ENCODE data around the gene LPAR4.
"Not testable (repeated sequence)": the region's sequence is repeated elsewhere in the genome, so short reads cannot be mapped to it uniquely, and the experiment has no call there.

The LPAR4 gene

DNA sequence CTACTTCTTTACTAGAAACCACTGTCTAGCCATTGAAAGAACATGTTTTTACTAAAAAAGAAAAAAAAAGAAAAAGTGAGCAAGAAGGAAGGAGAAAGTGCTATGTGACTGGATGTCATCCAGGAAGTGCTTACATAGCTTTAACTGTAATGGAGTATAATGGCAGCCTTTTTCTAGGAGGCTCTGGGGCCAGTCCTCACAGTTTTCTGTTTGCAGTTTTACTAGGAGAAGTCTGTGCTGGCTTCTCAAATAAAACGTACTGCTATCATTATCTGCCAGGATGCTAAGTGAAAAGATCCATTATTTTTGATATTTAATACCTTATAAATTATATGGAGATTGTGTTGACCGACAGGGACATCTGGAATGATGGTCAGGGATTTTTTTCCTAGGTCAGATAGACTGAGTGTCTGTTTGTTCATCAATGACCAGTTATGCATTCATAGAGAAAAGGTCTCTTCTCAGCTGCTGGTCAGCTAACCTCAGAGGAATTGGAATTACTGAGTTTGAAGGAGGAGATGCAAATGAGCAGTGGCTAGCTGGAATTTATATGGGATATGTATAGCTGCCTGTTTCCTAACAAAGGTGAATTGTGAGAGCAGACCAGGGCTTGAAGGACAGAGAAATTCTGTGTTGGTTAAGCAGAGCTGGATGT is 21.7 kb downstream of the LPAR4 start:
- DNase-seq (ENCODE audit: low read depth): no peak
- TF ChIP-seq, protein P1, sequence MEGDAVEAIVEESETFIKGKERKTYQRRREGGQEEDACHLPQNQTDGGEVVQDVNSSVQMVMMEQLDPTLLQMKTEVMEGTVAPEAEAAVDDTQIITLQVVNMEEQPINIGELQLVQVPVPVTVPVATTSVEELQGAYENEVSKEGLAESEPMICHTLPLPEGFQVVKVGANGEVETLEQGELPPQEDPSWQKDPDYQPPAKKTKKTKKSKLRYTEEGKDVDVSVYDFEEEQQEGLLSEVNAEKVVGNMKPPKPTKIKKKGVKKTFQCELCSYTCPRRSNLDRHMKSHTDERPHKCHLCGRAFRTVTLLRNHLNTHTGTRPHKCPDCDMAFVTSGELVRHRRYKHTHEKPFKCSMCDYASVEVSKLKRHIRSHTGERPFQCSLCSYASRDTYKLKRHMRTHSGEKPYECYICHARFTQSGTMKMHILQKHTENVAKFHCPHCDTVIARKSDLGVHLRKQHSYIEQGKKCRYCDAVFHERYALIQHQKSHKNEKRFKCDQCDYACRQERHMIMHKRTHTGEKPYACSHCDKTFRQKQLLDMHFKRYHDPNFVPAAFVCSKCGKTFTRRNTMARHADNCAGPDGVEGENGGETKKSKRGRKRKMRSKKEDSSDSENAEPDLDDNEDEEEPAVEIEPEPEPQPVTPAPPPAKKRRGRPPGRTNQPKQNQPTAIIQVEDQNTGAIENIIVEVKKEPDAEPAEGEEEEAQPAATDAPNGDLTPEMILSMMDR (IDR thresholded peaks at IDR 0.05; ENCODE audit: control insufficient read depth, insufficient read depth, low read depth, low read length, missing control alignments): no peak
- H3K4me3 ChIP-seq (ENCODE audit: control insufficient read depth, low read depth, low read length): no peak overlapping the region

DNA sequence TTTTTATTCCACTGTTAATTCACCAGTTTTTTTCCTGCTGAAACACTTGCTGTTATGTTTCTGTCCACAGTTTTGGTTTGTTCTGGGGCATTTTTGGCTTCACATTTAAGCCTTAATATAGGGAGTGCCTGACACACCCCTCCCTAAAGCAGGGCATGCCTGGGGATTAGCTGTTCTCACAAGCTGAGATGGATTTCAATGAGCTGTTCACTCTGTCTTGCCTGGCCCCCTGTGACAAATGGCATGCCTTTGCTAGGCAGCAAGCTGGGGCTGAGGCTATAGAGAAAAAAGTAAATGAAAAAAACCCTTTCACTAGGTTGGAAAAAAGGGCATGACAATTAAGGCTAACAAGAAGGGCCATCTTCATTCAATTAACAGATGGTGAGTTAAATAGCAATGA is 22.4 kb downstream of the LPAR4 start:
- TF ChIP-seq, protein P1 (IDR thresholded peaks at IDR 0.05; ENCODE audit: control insufficient read depth, insufficient read depth, low read depth, low read length, missing control alignments): no peak
- no peak overlapping the region for H3K4me3 ChIP-seq (ENCODE audit: control insufficient read depth, low read depth, low read length)
- no peak for DNase-seq (ENCODE audit: low read depth)

DNA sequence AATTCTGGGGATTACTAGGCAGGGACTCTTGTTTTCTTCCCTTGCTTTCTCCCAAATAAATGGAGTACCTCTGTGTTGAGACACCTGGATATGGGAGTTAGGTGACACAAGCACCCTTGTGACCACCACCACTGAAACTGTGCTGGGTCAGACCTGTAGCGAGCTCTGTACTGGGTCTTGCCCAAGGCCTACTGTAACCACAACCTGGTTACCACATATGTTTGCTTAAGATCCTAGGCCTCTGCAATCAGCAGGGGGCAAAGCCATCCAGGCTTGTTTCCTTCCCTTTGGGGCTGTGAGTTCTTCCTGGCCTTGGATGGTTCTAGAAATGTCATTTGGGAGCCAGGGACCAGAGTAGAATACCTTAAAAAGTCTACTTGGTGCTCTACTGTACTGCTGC is 49.4 kb downstream of the LPAR4 start:
- no peak overlapping the region for H3K4me3 ChIP-seq (ENCODE audit: control insufficient read depth, low read depth, low read length)
- DNase-seq (ENCODE audit: low read depth): no peak
- TF ChIP-seq, protein P1 (IDR thresholded peaks at IDR 0.05; ENCODE audit: control insufficient read depth, insufficient read depth, low read depth, low read length, missing control alignments): no peak

DNA sequence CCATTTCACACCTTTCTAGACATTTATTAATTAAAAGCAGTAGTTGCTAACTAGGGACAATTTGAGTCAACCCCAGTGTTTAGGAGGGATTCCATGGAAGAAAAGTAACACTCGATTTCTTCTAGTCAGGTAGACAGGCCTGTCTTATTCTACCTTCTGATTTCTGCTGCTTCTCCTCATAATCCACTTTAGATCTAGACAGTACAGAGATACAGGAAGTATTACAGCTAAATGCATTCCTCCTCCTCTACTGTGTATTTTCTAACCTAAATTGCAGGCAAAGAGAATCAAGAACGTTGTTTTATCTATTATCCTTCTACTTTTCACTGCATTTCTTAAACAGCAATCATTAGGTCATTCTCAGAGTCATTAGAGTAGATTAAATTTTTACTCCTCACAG is 52.6 kb downstream of the LPAR4 start:
- TF ChIP-seq, protein P1 (IDR thresholded peaks at IDR 0.05; ENCODE audit: control insufficient read depth, insufficient read depth, low read depth, low read length, missing control alignments): no peak
- DNase-seq (ENCODE audit: low read depth): no peak
- H3K4me3 ChIP-seq (ENCODE audit: control insufficient read depth, low read depth, low read length): no peak overlapping the region

DNA sequence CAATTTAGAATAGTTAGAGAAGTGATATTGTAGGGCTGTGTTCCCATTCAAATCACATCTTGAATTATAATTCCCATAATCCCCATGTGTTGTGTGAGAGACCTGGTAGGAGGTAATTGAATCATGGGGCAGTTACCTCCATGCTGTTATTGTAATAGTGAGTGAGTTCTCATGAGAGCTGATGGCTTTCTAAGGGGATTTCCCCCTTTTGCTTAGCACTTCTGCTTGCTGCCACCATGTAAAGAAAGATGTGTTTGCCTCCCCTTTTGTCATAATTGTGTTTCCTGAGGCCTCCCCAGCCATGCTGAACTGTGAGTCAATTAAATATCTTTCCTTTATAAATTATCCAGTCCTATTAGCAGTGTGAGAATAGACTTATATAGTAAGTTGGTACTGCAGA is 53.2 kb downstream of the LPAR4 start:
- H3K4me3 ChIP-seq (ENCODE audit: control insufficient read depth, low read depth, low read length): no peak overlapping the region
- TF ChIP-seq, protein P1 (IDR thresholded peaks at IDR 0.05; ENCODE audit: control insufficient read depth, insufficient read depth, low read depth, low read length, missing control alignments): no peak
- no peak for DNase-seq (ENCODE audit: low read depth)

DNA sequence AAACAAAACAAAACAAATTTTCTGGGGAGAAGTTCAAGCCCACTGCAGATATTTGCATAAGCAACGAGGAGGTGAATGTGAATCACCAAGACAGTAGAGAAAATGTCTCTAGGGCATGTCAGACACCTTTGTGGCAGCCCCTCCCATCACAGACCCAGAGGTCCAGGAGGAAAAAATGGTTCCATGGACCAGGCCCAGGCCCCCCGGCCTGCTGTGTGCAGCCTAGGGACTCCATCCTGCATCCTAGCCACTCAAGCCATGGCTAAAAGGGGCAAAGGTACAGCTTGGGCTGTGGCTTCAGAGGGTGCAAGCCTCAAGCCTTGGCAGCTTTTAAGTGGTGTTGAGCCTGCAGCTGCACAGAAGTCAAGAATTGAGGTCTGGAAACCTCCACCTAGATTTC is 54.0 kb downstream of the LPAR4 start:
- TF ChIP-seq, protein P1 (IDR thresholded peaks at IDR 0.05; ENCODE audit: control insufficient read depth, insufficient read depth, low read depth, low read length, missing control alignments): no peak
- no peak overlapping the region for H3K4me3 ChIP-seq (ENCODE audit: control insufficient read depth, low read depth, low read length)
- DNase-seq (ENCODE audit: low read depth): no peak

DNA sequence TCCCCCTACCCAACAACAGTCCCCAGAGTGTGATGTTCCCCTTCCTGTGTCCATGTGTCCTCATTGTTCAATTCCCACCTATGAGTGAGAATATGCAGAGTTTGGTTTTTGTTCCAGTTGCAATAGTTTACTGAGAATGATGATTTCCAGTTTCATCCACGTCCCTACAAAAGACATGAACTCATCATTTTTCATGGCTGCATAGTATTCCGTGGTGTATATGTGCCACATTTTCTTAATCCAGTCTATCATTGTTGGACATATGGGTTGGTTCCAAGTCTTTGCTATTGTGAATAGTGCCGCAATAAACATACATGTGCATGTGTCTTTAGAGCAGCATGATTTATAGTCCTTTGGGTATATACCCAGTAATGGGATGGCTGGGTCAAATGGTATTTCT is 55.0 kb downstream of the LPAR4 start:
- not testable (repeated sequence) for DNase-seq (ENCODE audit: low read depth); H3K4me3 ChIP-seq (ENCODE audit: control insufficient read depth, low read depth, low read length)

All from AG09309 (cell line).